Thoracic aorta (tissue), 2 donors: Measurements from ENCODE around the gene CCDC148. TPM values are rescaled to one million over a fixed set of nuclear protein-coding genes. Genes with fewer than 3 reads are reported as not detected.
"Not testable (repeated sequence)": the region's sequence is repeated elsewhere in the genome, so short reads cannot be mapped to it uniquely, and the experiment has no call there.

Experiments
- ATAC-seq: fragments of 150-250 bp; one replicate; pipeline ENCODE4 v1.8.0; 2017; ENCODE audit warnings: low read depth; ENCODE audit not compliant: insufficient number of reproducible peaks, low FRiP score
- DNase-seq: peaks from one replicate; pipeline ENCODE4 v3.0.0-alpha.2; 2020; ENCODE audit warnings: low spot score
- H3K27ac ChIP-seq, 2 donors: fragments of 200-600 bp; sonication (generic); 1 replicate in 1 of 2; 2 replicates in 1 of 2; pipeline ENCODE4 v1.5.1; 2016; ENCODE audit warnings: mild to moderate bottlenecking in 2 of 2, moderate library complexity in 2 of 2
- H3K27me3 ChIP-seq: fragments of 200-600 bp; sonication (generic); replicated peaks from 2 replicates; pipeline ENCODE4 v1.6.0; 2016; ENCODE audit warnings: mild to moderate bottlenecking; ENCODE audit not compliant: insufficient read depth
- H3K36me3 ChIP-seq: fragments of 200-600 bp; sonication (generic); one replicate; pipeline ENCODE4 v1.5.1; 2016
- H3K4me1 ChIP-seq, 2 donors: fragments of 200-600 bp; sonication (generic); 1 replicate in 1 of 2; 2 replicates in 1 of 2; pipeline versions ENCODE4 v1.5.1 to v1.6.0; 2016; ENCODE audit warnings: low read depth in 2 of 2, mild to moderate bottlenecking in 1 of 2; ENCODE audit not compliant: control insufficient read depth in 1 of 2
- H3K4me3 ChIP-seq: fragments of 200-600 bp; sonication (generic); 2 replicates; pipeline ENCODE4 v1.5.1; 2016; ENCODE audit warnings: mild to moderate bottlenecking
- H3K9me3 ChIP-seq: fragments of 200-600 bp; sonication (generic); 2 replicates; pipeline ENCODE4 v1.5.1; 2016
- CTCF ChIP-seq: fragments of 200-600 bp; sonication (generic); IDR thresholded peaks from one replicate; pipeline ENCODE4 v1.5.1; 2019; ENCODE audit warnings: antibody characterized with exemption
- total RNA-seq, 2 donors: library from RNA; depleted of rRNA; stranded (reverse); fragments of >200 nt; gene quantifications; one replicate each; pipeline versions ENCODE4 v1.1.0 to v1.2.3, GENCODE V29; 2016

CCDC148 gene
- total RNA-seq, 2 donors from 2014 or later: 0.71 TPM; not detected in 1

DNA sequence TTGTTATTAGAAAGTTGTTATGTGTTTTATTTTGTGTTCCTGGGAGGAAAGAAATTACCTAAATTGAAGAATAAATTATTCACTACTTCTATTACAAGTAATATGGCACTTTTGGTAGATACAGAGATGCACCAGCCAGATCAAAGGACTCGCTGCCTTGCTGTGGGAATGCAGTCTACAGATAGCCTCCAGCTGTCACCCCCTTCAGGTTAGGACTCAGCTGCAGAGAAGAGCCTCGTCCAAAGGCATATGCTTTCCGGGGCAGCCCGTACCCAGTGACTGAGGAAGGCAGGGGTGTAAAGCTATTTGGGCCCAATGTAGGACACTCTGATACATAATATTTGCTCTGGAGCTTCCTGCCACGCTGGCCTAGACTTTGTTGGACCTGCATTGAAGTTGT lies 90.2 kb downstream of the CCDC148 start:
- no peaks in the 10 kb centered on the region for H3K27me3 ChIP-seq

DNA sequence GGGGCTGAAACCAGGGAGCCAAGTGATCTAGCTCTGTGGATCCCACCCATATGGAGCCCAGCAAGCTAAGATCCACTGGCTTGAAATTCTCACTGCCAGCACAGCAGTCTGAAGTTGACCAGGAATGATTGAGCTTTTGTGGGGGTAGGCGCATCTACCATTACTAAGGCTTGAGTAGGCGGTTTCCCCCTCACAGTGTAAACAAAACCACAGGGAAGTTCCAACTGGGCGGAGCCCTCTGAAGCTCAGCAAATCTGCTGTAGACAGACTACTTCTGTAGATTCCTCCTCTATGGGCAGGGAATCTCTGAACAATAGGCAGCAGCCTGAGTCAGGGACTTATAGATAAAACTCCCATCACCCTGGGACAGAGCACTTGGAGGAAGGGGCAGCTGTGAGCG lies 96.7 kb downstream of the CCDC148 start:
- H3K4me3 ChIP-seq: no peak overlapping the region
- ATAC-seq: no peak

More for the DNA sequence above, 90.2 kb downstream of the CCDC148 start:
- Histone ChIP-seq H3K4me3 (no peak overlapping the region), H3K27ac (no peak overlapping the region), H3K4me1 (no peaks in the 10 kb centered on the region), H3K36me3 (no peaks in the 10 kb centered on the region), H3K9me3 (no peaks in the 10 kb centered on the region)
- DNase-seq: no peak
- no peak for TF ChIP-seq CTCF
- no peak for ATAC-seq

DNA sequence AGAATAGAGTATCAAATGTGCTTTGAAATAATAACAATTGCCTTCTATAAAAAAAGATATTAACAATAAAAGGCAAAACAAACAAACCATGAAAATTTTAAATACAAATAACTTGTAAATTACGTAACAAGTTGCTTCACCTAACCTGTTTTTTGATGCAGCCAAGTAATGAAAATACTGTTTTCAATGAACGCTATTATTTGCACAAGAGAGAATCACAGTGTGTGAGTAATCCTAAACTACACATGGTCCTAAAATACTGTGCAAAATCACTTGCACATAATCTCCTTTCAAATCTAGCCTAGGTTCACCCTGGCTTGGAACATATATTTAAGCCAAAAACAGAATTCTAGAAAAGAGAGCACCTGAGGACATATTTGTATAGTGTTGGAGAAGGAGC lies 98.9 kb downstream of the CCDC148 start:
- no peaks in the 10 kb centered on the region for H3K27me3 ChIP-seq
- H3K4me1 ChIP-seq: no peaks in the 10 kb centered on the region
- H3K4me3 ChIP-seq: no peak overlapping the region
- H3K27ac ChIP-seq: no peak overlapping the region
- DNase-seq (no peak), ATAC-seq (no peak)
- H3K9me3 ChIP-seq: no peaks in the 10 kb centered on the region
- TF ChIP-seq CTCF: no peak
- no peaks in the 10 kb centered on the region for H3K36me3 ChIP-seq

More for the DNA sequence above, 96.7 kb downstream of the CCDC148 start:
- no peaks in the 10 kb centered on the region for H3K27me3 ChIP-seq
- H3K36me3 ChIP-seq: no peaks in the 10 kb centered on the region
- no peaks in the 10 kb centered on the region for H3K9me3 ChIP-seq
- H3K27ac ChIP-seq: no peak overlapping the region
- no peaks in the 10 kb centered on the region for H3K4me1 ChIP-seq
- no peak for TF ChIP-seq CTCF
- DNase-seq: no peak

GRCh38 chr2:158357122-158357521 lies 99.4 kb downstream of the CCDC148 start:
- Histone ChIP-seq H3K27me3 (no peaks in the 10 kb centered on the region), H3K4me1 (no peaks in the 10 kb centered on the region), H3K9me3 (no peaks in the 10 kb centered on the region), H3K27ac (no peak overlapping the region), H3K4me3 (no peak overlapping the region), H3K36me3 (no peaks in the 10 kb centered on the region)
- ATAC-seq (no peak), DNase-seq (no peak)
- no peak for TF ChIP-seq CTCF

DNA sequence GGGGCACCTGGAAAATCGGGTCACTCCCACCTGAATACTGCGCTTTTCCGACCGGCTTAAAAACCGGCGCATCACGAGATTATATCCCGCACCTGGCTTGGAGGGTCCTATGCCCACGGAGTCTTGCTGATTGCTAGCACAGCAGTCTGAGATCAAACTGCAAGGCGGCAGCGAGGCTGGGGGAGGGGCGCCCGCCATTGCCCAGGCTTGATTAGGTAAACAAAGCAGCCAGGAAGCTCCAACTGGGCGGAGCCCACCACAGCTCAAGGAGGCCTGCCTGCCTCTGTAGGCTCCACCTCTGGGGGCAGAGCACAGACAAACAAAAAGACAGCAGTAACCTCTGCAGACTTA lies 105.1 kb downstream of the CCDC148 start:
- DNase-seq, H3K36me3 ChIP-seq: not testable (repeated sequence)

DNA sequence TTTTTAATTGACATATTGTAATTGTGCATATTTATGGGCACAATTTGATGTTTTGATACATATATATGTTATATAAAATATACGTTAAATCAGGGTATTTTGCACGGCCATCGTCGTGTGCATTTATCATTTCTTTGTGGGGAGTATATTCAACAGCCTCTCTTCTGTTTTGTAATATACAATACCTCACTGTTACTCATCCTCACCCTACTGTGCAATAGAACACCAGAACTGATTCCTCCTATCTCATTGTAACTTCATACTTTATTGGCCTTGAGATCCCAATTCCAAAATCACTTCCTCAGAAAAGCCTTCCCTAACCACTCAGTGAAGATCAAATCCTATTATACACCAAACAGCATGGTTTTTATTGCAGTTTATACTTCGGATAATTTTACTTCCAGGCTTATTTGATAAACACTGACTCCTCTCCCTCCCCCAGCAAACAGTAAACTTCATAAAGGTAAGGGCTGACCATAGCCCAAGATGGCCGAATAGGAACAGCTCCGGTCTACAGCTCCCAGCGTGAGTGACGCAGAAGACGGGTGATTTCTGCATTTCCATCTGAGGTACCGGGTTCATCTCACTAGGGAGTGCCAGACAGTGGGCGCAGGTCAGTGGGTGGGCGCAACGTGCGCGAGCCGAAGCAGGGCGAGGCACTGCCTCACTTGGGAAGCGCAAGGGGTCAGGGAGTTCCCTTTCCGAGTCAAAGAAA lies 105.6 kb downstream of the CCDC148 start:
- DNase-seq, H3K4me1 ChIP-seq, H3K4me3 ChIP-seq, H3K9me3 ChIP-seq, H3K27ac ChIP-seq, H3K36me3 ChIP-seq, H3K27me3 ChIP-seq, ATAC-seq: not testable (repeated sequence)

More for the DNA sequence above, 105.1 kb downstream of the CCDC148 start:
- not testable (repeated sequence) for H3K27ac ChIP-seq, ATAC-seq, H3K9me3 ChIP-seq, H3K27me3 ChIP-seq, H3K4me1 ChIP-seq, H3K4me3 ChIP-seq
